Motor neuron (in vitro differentiated cells): Measurements from ENCODE around the gene SMARCA2. TPM values are rescaled to one million over a fixed set of nuclear protein-coding genes. Genes with fewer than 3 reads are reported as not detected.
A peak's percentile ranks its signal among the peaks of the same experiment; 100 is the strongest.
"Not testable (repeated sequence)": the region's sequence is repeated elsewhere in the genome, so short reads cannot be mapped to it uniquely, and the experiment has no call there.

Source experiments
- ATAC-seq, 8 experiments: fragments of 200-7000 bp; cut with Tn5 transposase; replicated peaks in 6 of 8; 2 replicates each; pipeline ENCODE4 v1.8.0; 2021; ENCODE audit warnings: mild to moderate bottlenecking in 8 of 8, moderate library complexity in 8 of 8
- H3K27ac ChIP-seq, 2 donors: fragments of 250-450 bp; sonication (Bioruptor Pico); 2 replicates each; pipeline ENCODE4 v1.9.0; 2021; ENCODE audit warnings: antibody characterized with exemption in 2 of 2, mild to moderate bottlenecking in 2 of 2, moderate library complexity in 1 of 2
- H3K4me1 ChIP-seq, 2 donors: fragments of 250-450 bp; sonication (Bioruptor Pico); replicated peaks in 1 of 2; 2 replicates each; pipeline ENCODE4 v1.6.1; 2021; ENCODE audit warnings: antibody characterized with exemption in 2 of 2, mild to moderate bottlenecking in 2 of 2, moderate library complexity in 1 of 2
- H3K4me3 ChIP-seq, 5 donors: fragments of 250-450 bp; sonication (Bioruptor Pico); 2 replicates each; pipeline ENCODE4 v1.9.0; 2021; ENCODE audit warnings: antibody characterized with exemption in 5 of 5, mild to moderate bottlenecking in 5 of 5, moderate library complexity in 4 of 5
- WGBS, 10 experiments: fragments of 450-650 bp; shearing (Covaris generic); methylation state at CpG; one replicate each; pipeline ENCODE4 v1.0.0; 2022; 5-methylcytosine and 5-hydroxymethylcytosine counted together
- in situ Hi-C, 9 experiments: fragments of 400-800 bp; cut with MboI; loops; one replicate each; pipeline ENCODE4 v1.15.0; 2021; ENCODE audit warnings: low sequenced_read_pairs in 9 of 9, low pct_unique_long_range_greater_than_20kb in 2 of 9; ENCODE audit not compliant: unreplicated experiment in 9 of 9
- total RNA-seq, 8 experiments: library from RNA; unstranded; fragments of 300-600 nt; gene quantifications; 2 replicates each; pipeline versions ENCODE4 v1.2.3 to v1.2.4, GENCODE V29; 2022

Gene SMARCA2
- total RNA-seq, 8 experiments from 2014 or later, result 16.7 to 217 (median 66.6) TPM

DNA sequence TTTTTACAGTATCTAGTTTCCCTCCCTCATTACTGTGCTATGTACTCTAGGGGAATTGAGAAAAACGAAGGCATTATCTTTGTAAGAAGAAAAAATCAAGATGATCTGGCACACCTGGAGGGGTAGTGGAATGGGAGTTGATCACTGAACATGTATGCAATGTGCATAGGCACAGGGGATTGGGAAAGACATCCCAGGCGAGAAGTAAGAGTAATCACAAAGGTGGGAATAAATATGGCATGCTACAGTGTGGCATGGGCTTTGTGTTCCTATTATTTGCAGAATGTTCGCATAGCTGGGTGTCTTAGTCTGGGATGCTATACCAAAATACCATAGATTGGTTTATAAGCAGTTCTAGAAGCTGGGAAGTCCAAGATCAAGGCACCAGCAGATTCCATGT lies 130.6 kb downstream of the SMARCA2 start:
- in situ Hi-C loops, result loop anchor here in 1 of 9 experiments (25.0 kb wide), 1 partner anchor 667 kb away; no protein-coding TSS in a partner anchor
- no peak for ATAC-seq
- WGBS, 10 experiments, result 53 to 100% (median 89%) methylated on average over 1 to 3 of the region's 3 CpGs; no CpG with 5 or more reads in 1 of the 10 experiments
- H3K27ac ChIP-seq, result no peak overlapping the region
- H3K4me3 ChIP-seq, result no peak overlapping the region
- H3K4me1 ChIP-seq, result peaks cover 17 to 27% of the 10 kb centered on the region in 2 donors

- not testable (repeated sequence) for H3K27ac ChIP-seq, H3K4me3 ChIP-seq
- peaks cover 17 to 27% of the 10 kb centered on the region in 2 donors for H3K4me1 ChIP-seq
- peak in 2 of 8 experiments; percentile 20 to 27 for ATAC-seq
- in situ Hi-C loops, result loop anchor here in 1 of 9 experiments (25.0 kb wide), 1 partner anchor 666 kb away; no protein-coding TSS in a partner anchor
Observed at GRCh38 chr9:2146700-2147099, 131.6 kb downstream of the SMARCA2 start.

- Histone ChIP-seq H3K4me1 (peaks cover 0 to 11% of the 10 kb centered on the region in 2 donors), H3K4me3 (no peak overlapping the region), H3K27ac (no peak overlapping the region)
- in situ Hi-C loops, result loop anchor here in 1 of 9 experiments (25.0 kb wide), 2 partner anchors 112 to 487 kb away; no protein-coding TSS in a partner anchor
- 82 to 100% (median 96%) methylated on average over 4 to 5 of the region's 5 CpGs; no CpG with 5 or more reads in 6 of the 10 experiments for WGBS, 10 experiments
- ATAC-seq, result no peak
Observed at GRCh38 chr9:2150338-2150737, 135.2 kb downstream of the SMARCA2 start.

GRCh38 chr9:2151171-2151570 lies 136.0 kb downstream of the SMARCA2 start:
- 63 to 100% (median 92%) methylated on average over 1 to 6 of the region's 6 CpGs for WGBS, 10 experiments
- in situ Hi-C loops, result loop anchor here in 1 of 9 experiments (25.0 kb wide), 2 partner anchors 111 to 486 kb away; no protein-coding TSS in a partner anchor

DNA sequence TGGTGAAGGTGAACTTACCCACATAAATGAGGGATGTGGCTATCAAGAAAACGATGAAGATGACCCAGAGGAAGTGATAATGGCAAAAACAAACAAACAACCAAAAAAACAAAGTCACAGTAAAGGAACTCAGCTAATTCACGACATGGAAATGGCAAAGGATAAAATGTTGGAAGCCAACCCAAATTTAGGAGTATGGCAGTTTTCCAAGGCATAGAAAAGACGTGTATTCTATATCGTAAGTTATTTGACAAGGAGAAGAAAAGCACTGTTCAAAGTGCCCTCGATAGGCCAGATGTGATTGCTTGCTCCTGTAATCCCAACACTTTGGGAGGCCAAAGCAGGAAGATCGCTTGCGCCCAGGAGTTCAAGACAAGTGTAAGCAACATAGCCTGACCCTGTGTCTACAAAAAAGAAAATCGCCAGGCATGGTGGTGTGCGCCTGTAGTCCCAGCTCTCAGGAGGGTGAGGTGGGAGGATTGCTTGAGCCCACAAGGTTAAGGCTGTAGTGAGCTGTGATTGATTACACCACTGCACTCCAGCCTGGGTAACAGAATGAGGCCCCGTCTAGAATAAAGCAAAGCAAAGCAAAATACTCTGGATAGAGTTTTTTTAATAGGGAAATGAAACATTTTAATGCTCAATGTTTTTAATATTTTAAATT lies 138.0 kb downstream of the SMARCA2 start:
- peak in 5 of 8 experiments; percentile 36 to 63 (median 40) for ATAC-seq
- H3K27ac ChIP-seq, result no peak overlapping the region
- H3K4me3 ChIP-seq, result no peak overlapping the region
- in situ Hi-C loops, result loop anchor here in 1 of 9 experiments (25.0 kb wide), 2 partner anchors 109 to 484 kb away; no protein-coding TSS in a partner anchor
- peaks cover 9 to 14% of the 10 kb centered on the region in 2 donors for H3K4me1 ChIP-seq
- 67 to 84% (median 76%) methylated on average over 3 to 7 of the region's 10 CpGs for WGBS, 10 experiments

More at GRCh38 chr9:2151171-2151570, 136.0 kb downstream of the SMARCA2 start:
- ATAC-seq, result no peak
- H3K4me1 ChIP-seq, result peaks cover 0 to 11% of the 10 kb centered on the region in 2 donors
- no peak overlapping the region for H3K27ac ChIP-seq
- no peak overlapping the region for H3K4me3 ChIP-seq

DNA sequence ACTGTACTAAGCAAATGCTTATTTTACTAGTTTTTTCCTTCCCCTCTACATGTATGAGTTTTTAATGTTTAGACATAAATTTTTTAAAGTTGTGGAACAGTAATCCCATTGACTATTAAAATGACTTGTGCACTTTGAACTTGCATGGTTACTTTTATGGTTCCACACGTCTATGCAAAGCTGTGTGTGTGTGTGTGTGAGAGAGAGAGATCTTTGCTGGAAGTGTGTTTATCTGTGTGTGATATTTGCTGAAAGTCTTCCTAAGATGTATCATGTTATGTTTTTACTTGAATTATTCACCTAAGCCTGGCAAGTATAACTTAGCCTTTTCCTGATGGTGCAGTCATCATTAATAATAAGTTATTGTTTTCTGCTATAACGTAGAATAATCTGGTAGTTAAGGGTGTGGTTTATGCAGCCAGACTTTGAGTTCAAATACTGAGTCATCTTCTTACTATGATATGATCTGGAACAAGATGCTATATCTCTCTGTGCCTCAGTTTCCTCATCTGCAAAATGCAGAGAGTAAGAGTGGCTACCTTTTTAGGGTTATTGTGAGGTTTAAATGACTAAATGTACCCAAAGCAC lies 138.6 kb downstream of the SMARCA2 start:
- in situ Hi-C loops, result loop anchor here in 1 of 9 experiments (25.0 kb wide), 2 partner anchors 109 to 484 kb away; no protein-coding TSS in a partner anchor

DNA sequence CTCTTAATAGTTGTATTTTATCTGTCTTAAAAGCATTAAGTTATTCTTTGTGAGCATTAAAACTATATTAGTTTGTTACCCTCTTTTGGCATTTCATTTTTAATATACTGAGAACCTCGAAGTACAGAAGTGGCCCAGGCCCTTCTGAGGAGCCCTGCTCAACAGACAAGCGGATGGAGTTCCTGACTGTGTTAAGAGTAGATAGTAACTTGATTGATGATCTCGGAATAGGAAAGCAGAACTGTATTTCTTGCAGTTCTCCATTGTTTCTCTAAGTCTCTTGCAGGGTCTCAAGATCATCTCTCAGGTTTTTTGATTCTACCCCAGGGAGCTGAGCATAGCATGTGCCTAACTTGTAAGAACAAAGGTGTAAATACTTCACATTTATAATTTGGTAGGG lies 139.6 kb downstream of the SMARCA2 start:
- no peak for ATAC-seq
- WGBS, 10 experiments, result 83 to 100% (median 93%) methylated on average over 1 to 3 of the region's 3 CpGs; no CpG with 5 or more reads in 3 of the 10 experiments
- in situ Hi-C loops, result loop anchor here in 1 of 9 experiments (25.0 kb wide), 2 partner anchors 108 to 483 kb away; no protein-coding TSS in a partner anchor
- H3K4me3 ChIP-seq, result no peak overlapping the region
- no peak overlapping the region for H3K27ac ChIP-seq
- peaks cover 19 to 23% of the 10 kb centered on the region in 2 donors for H3K4me1 ChIP-seq

More for the DNA sequence above, 138.6 kb downstream of the SMARCA2 start:
- H3K4me1 ChIP-seq, result peaks cover 13 to 14% of the 10 kb centered on the region in 2 donors
- ATAC-seq, result no peak
- no peak overlapping the region for H3K27ac ChIP-seq
- 0 to 60% (median 39%) methylated on average over 1 to 2 of the region's 2 CpGs; no CpG with 5 or more reads in 4 of the 10 experiments for WGBS, 10 experiments
- H3K4me3 ChIP-seq, result no peak overlapping the region

DNA sequence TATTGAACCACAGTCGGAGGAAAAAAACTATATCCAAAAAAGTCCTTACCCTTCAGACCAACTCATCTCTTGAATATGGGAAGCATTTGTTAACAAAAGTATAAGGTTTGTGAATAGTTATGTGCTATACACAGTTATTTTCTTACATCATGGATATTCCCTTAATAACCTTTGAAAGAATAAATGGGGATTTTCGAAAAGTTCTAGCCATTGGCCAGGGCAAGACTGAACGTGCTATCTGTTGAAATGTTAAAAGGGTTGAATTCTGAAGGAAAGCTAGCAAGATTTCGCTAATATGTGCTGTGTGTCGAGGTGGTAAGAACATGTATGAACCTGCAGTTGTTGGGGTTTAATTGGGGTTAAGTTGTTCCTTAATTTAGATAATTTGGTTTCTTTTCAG lies 140.8 kb downstream of the SMARCA2 start:
- no peak for ATAC-seq
- WGBS, 10 experiments, result 50 to 83% (median 67%) methylated on average over 1 to 5 of the region's 5 CpGs
- H3K4me3 ChIP-seq, result no peak overlapping the region
- no peak overlapping the region for H3K27ac ChIP-seq
- peaks cover 26 to 36% of the 10 kb centered on the region in 2 donors for H3K4me1 ChIP-seq
- in situ Hi-C loops, result loop anchor here in 1 of 9 experiments (25.0 kb wide), 2 partner anchors 106 to 481 kb away; no protein-coding TSS in a partner anchor

DNA sequence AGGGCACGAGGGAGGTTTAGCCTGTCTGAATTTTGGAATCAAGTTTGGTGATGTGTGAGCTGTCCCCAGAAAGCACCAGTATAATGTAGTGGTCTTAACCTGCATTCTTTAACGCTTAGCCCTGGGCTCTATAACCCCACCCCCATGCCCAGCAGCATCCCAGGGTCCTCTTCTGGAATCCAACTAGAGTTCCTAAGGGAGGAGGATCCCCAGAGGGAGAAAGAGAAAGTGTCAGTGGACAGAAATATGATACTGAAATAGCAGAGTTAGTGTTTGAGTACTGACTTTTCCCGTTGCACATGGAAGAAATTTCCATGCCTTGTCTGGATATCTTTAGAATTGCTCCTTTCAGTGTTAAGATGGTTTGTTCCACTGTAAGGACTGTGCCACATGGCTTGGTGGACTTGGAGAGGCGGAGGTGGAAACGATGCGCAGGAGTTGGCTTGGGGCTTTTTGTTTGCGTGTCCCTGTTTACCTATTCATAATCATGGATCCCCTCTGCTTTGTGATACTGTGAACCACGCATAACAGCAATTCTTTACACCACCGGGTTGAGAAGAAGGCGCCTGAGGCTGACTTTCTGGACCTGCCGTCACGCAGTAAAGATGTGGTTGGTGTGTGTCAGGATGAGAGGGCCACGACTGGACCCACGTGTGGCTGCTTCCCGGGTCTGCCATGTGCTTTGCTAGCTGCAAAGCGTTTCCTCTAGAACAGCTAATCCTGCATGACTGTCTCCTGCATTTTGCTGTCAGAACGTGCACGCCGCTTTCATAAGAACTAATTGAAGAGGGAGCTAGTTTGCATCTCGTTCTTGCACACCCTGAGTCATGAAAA lies 142.3 kb downstream of the SMARCA2 start:
- Histone ChIP-seq H3K4me3 (peak overlapping the region; percentile 12 to 35 (median 26)), H3K4me1 (peaks cover 31 to 43% of the 10 kb centered on the region in 2 donors), H3K27ac (peak overlapping the region; percentile 41 to 62)
- WGBS, 10 experiments, result 0 to 75% (median 15%) methylated on average over 1 to 10 of the region's 20 CpGs
- peak; percentile 66 to 84 (median 76) for ATAC-seq
- in situ Hi-C loops, result loop anchor here in 1 of 9 experiments (25.0 kb wide), 2 partner anchors 105 to 480 kb away; no protein-coding TSS in a partner anchor

GRCh38 chr9:2158111-2158610 lies 143.0 kb downstream of the SMARCA2 start:
- H3K4me1 ChIP-seq, result peaks cover 29 to 43% of the 10 kb centered on the region in 2 donors
- in situ Hi-C loops, result loop anchor here in 1 of 9 experiments (25.0 kb wide), 2 partner anchors 104 to 479 kb away; no protein-coding TSS in a partner anchor
- peak; percentile 37 to 69 (median 49) for ATAC-seq
- H3K27ac ChIP-seq, result peak overlapping the region; percentile 41 to 83
- 0 to 8% (median 1%) methylated on average over 1 to 13 of the region's 13 CpGs for WGBS, 10 experiments
- H3K4me3 ChIP-seq, result peak overlapping the region; percentile 12 to 35 (median 26)

GRCh38 chr9:2158766-2159430 lies 143.8 kb downstream of the SMARCA2 start:
- WGBS, 10 experiments, result 0 to 40% (median 7%) methylated on average over 1 to 4 of the region's 4 CpGs
- in situ Hi-C loops, result loop anchor here in 1 of 9 experiments (25.0 kb wide), 2 partner anchors 103 to 478 kb away; no protein-coding TSS in a partner anchor
- no peak for ATAC-seq
- peak overlapping the region in 4 of 5 donors; percentile 22 to 35 (median 29) for H3K4me3 ChIP-seq
- H3K4me1 ChIP-seq, result peaks cover 26 to 43% of the 10 kb centered on the region in 2 donors
- peak overlapping the region; percentile 81 to 83 for H3K27ac ChIP-seq
